HEK293 (cell line): ENCODE measurements around the gene TRAF3IP1.
A peak's percentile ranks its signal among the peaks of the same experiment; 100 is the strongest.
"Not testable (repeated sequence)": the region's sequence is repeated elsewhere in the genome, so short reads cannot be mapped to it uniquely, and the experiment has no call there.

Experiments used
- CTCF ChIA-PET: fragments of 350-600 bp; formaldehyde crosslinking; extraction: SDS; loops from one replicate; lab custom pipeline; 2021; ENCODE audit warnings: antibody characterized with exemption; lab: Yijun Ruan, JAX
- POLR2A ChIA-PET: fragments of 300-600 bp; formaldehyde crosslinking; extraction: SDS; loops from one replicate; lab custom pipeline; 2020; ENCODE audit warnings: antibody characterized with exemption, inconsistent platforms; lab: Yijun Ruan, JAX
- H3K27ac ChIP-seq: fragments of 200-500 bp; sonication (Bioruptor generic); 2 replicates; pipeline ENCODE4 v1.5.1; 2014; ENCODE audit warnings: low read depth, low read length, control low read depth, inconsistent platforms; ENCODE audit errors: extremely low read depth
- H3K36me3 ChIP-seq, 2 experiments: fragments of 200-500 bp in 1 of 2; sonication (Bioruptor generic) in 1 of 2; 1 replicate in 1 of 2; 2 replicates in 1 of 2; pipeline ENCODE4 v1.5.1; 2014 to 2017; ENCODE audit warnings: inconsistent platforms in 2 of 2, low read length in 2 of 2; ENCODE audit not compliant: control insufficient read depth in 2 of 2, insufficient read depth in 1 of 2
- H3K4me1 ChIP-seq: fragments of 200-500 bp; sonication (Bioruptor generic); 2 replicates; pipeline ENCODE4 v1.5.1; 2014; ENCODE audit warnings: mild to moderate bottlenecking, low read length, inconsistent platforms; ENCODE audit not compliant: control insufficient read depth, insufficient read depth
- H3K4me3 ChIP-seq: 2 replicates; pipeline ENCODE4 v1.5.1; 2011; ENCODE audit warnings: low read depth, mild to moderate bottlenecking, control low read depth, low read length, moderate library complexity
- H3K9me3 ChIP-seq: fragments of 200-500 bp; sonication (Bioruptor generic); 2 replicates; pipeline ENCODE4 v1.5.1; 2014; ENCODE audit warnings: low read depth, low read length, inconsistent platforms; ENCODE audit not compliant: control insufficient read depth, insufficient read depth
- ZBTB17 ChIP-seq: fragments of 450-650 bp; formaldehyde crosslinking; IDR thresholded peaks from 2 replicates; pipeline ENCODE4 v1.5.1; 2016; ENCODE audit warnings: missing biosample characterization, missing genetic modification characterization
- ZNF146 ChIP-seq: fragments of 450-650 bp; formaldehyde crosslinking; IDR thresholded peaks from 2 replicates; pipeline ENCODE4 v1.5.1; 2016; ENCODE audit warnings: missing biosample characterization, missing genetic modification characterization
- ZNF311 ChIP-seq: fragments of 450-650 bp; formaldehyde crosslinking; IDR thresholded peaks from 2 replicates; pipeline ENCODE4 v1.5.1; 2017; ENCODE audit warnings: missing biosample characterization, missing genetic modification characterization, borderline replicate concordance
- ZNF423 ChIP-seq: fragments of 450-650 bp; formaldehyde crosslinking; IDR thresholded peaks from 2 replicates; pipeline ENCODE4 v1.5.1; 2016; ENCODE audit warnings: missing biosample characterization, missing genetic modification characterization
- ZNF548 ChIP-seq: fragments of 450-650 bp; formaldehyde crosslinking; IDR thresholded peaks from 2 replicates; pipeline ENCODE4 v1.5.1; 2016; ENCODE audit warnings: missing biosample characterization, missing genetic modification characterization
- ZNF664 ChIP-seq: fragments of 450-650 bp; formaldehyde crosslinking; IDR thresholded peaks from 2 replicates; pipeline ENCODE4 v1.5.1; 2016; ENCODE audit warnings: missing biosample characterization, missing genetic modification characterization
- TF ChIP-seq, protein P1 (sequence below): fragments of 450-650 bp; formaldehyde crosslinking; IDR thresholded peaks from 2 replicates; pipeline ENCODE4 v1.5.1; 2017; ENCODE audit warnings: missing biosample characterization, missing genetic modification characterization
- TF ChIP-seq, protein P2 (sequence below): fragments of 450-650 bp; formaldehyde crosslinking; IDR thresholded peaks from 2 replicates; pipeline ENCODE4 v1.5.1; 2016; ENCODE audit warnings: missing biosample characterization, missing genetic modification characterization
- TF ChIP-seq, protein P3 (sequence below): fragments of 450-650 bp; formaldehyde crosslinking; conservative IDR thresholded peaks from 2 replicates; pipeline ENCODE4 v1.5.1; 2016; ENCODE audit warnings: low read depth, missing biosample characterization, missing genetic modification characterization

TRAF3IP1 gene

DNA sequence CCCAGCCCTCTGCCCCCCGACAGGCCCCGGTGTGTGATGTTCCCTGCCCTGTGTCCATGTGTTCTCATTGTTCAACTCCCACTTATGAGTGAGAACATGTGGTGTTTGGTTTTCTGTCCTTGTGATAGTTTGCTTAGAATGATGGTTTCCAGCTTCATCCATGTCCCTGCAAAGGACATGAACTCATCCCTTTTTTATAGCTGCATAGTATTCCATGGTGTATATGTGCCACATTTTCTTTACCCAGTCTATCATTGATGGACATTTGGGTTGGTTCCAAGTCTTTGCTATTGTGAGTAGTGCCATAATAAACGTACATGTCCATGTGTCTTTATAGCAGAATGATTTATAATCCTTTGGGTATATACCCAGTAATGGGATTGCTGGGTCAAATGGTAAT, 52.0 kb downstream of the TRAF3IP1 start:
- H3K9me3 ChIP-seq, H3K4me3 ChIP-seq, POLR2A ChIA-PET, H3K27ac ChIP-seq, H3K36me3 ChIP-seq, CTCF ChIA-PET, H3K4me1 ChIP-seq: not testable (repeated sequence)
- peak; percentile 72 for TF ChIP-seq ZNF146 (tag by site-specific recombination)

DNA sequence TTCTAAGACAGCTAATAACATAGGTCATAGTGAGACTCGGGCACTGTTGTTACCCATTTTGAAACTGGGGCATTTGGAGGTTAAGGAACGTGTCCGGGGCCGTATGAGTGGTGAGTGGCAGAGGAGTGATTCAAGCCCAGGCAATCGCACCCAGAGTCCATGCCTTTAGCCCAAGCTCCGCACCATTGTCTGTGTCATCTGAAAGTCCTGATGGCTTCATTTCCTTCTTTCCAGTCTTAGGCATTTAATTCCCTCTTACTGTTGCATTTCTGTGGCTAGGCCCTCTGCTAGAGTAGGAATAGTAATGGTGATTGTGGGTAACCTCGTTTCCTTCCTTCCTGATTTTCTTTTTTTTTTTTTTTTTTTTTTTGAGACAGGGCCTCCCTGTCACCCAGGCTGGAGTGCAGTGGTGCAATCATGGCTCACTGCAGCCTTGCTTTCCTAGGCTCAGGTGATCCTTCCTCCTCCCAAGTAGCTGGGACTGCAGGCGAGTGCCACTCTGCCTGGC, 56.6 kb downstream of the TRAF3IP1 start:
- no peak overlapping the region for H3K27ac ChIP-seq
- POLR2A ChIA-PET, result no interaction called here
- TF ChIP-seq, protein P1, sequence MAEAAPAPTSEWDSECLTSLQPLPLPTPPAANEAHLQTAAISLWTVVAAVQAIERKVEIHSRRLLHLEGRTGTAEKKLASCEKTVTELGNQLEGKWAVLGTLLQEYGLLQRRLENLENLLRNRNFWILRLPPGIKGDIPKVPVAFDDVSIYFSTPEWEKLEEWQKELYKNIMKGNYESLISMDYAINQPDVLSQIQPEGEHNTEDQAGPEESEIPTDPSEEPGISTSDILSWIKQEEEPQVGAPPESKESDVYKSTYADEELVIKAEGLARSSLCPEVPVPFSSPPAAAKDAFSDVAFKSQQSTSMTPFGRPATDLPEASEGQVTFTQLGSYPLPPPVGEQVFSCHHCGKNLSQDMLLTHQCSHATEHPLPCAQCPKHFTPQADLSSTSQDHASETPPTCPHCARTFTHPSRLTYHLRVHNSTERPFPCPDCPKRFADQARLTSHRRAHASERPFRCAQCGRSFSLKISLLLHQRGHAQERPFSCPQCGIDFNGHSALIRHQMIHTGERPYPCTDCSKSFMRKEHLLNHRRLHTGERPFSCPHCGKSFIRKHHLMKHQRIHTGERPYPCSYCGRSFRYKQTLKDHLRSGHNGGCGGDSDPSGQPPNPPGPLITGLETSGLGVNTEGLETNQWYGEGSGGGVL (tag by site-specific recombination), result no peak
- TF ChIP-seq ZNF664 (tag by site-specific recombination) (no peak), ZNF423 (tag by site-specific recombination) (no peak), ZBTB17 (tag by site-specific recombination) (peak; percentile 37; the same call in 1 of the 2 replicates)
- TF ChIP-seq, protein P2, sequence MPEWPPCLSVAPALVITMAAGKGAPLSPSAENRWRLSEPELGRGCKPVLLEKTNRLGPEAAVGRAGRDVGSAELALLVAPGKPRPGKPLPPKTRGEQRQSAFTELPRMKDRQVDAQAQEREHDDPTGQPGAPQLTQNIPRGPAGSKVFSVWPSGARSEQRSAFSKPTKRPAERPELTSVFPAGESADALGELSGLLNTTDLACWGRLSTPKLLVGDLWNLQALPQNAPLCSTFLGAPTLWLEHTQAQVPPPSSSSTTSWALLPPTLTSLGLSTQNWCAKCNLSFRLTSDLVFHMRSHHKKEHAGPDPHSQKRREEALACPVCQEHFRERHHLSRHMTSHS (tag by site-specific recombination), result no peak
- TF ChIP-seq, all 188 proteins: peak for 1
- H3K4me1 ChIP-seq, result no peaks in the 10 kb centered on the region
- no peaks in the 10 kb centered on the region for H3K9me3 ChIP-seq
- H3K4me3 ChIP-seq, result no peak overlapping the region
- CTCF ChIA-PET, result interaction anchor here (1.1 to 1.9 kb wide), 2 partner anchors 9 to 19 kb away, joined by 6 read pairs; no protein-coding TSS in a partner anchor
- peaks cover 0 to 14% of the 10 kb centered on the region in 2 experiments; a peak in 1 of 3 replicates for H3K36me3 ChIP-seq

DNA sequence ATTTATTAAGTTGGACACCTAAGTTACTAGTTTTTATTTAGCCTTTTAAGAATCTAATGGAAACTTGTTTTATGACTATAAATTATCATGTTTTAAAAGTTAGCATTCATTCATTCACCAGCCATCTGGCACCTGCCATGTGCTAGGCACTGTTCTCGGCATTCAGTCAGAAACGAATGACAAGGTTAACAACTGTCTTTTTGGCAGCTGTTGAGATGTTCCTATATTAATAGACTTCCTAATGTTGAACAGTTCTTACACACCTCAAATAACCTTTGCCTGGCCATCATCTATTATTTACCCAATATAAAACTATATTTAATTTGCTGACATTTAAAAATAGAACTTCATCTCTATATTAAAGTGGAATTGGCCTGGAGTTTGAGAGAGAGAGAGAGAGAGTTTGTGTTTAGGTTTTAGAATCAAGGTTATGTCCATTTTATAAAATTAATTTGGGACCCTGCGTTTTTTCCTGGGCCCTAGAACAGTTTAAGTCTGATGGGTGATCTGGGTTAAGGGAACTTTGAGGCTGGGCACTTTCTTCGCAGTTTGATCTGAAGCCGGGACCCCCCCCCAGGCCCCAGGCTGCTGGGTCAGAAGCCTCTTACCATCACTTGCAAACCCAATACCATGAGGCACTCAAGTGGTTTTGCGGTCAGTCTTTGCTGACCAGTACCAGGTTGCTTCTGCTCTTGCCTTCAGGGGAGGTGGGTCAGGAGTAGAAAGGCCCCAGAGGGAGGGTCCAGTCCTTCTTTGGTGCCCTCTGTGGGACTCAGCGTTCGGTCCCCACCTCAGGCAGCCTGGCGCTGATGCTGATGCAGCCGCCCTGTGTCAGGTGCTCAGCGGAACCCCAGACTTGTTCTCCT, 58.1 kb downstream of the TRAF3IP1 start:
- Histone ChIP-seq H3K4me1 (no peaks in the 10 kb centered on the region), H3K27ac (no peak overlapping the region), H3K4me3 (no peak overlapping the region), H3K36me3 (peaks cover 0 to 23% of the 10 kb centered on the region in 2 experiments; a peak in 1 of 3 replicates), H3K9me3 (no peaks in the 10 kb centered on the region)
- no peak for TF ChIP-seq ZNF311
- TF ChIP-seq, protein P3, sequence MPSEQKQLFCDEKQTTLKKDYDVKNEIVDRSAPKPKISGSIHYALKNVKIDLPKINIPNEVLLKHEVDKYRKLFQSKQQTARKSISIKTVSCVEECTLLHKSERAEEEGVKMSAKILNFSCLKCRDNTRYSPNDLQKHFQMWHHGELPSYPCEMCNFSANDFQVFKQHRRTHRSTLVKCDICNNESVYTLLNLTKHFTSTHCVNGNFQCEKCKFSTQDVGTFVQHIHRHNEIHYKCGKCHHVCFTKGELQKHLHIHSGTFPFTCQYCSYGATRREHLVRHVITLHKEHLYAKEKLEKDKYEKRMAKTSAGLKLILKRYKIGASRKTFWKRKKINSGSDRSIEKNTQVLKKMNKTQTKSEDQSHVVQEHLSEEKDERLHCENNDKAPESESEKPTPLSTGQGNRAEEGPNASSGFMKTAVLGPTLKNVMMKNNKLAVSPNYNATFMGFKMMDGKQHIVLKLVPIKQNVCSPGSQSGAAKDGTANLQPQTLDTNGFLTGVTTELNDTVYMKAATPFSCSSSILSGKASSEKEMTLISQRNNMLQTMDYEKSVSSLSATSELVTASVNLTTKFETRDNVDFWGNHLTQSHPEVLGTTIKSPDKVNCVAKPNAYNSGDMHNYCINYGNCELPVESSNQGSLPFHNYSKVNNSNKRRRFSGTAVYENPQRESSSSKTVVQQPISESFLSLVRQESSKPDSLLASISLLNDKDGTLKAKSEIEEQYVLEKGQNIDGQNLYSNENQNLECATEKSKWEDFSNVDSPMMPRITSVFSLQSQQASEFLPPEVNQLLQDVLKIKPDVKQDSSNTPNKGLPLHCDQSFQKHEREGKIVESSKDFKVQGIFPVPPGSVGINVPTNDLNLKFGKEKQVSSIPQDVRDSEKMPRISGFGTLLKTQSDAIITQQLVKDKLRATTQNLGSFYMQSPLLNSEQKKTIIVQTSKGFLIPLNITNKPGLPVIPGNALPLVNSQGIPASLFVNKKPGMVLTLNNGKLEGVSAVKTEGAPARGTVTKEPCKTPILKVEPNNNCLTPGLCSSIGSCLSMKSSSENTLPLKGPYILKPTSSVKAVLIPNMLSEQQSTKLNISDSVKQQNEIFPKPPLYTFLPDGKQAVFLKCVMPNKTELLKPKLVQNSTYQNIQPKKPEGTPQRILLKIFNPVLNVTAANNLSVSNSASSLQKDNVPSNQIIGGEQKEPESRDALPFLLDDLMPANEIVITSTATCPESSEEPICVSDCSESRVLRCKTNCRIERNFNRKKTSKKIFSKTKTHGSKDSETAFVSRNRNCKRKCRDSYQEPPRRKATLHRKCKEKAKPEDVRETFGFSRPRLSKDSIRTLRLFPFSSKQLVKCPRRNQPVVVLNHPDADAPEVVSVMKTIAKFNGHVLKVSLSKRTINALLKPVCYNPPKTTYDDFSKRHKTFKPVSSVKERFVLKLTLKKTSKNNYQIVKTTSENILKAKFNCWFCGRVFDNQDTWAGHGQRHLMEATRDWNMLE (tag by site-specific recombination), result no peak
- no peak for TF ChIP-seq ZNF548
- CTCF ChIA-PET, result no interaction called here
- POLR2A ChIA-PET, result no interaction called here
